ENCODE measurements around the gene STC2. TPM values are rescaled to one million over a fixed set of nuclear protein-coding genes. Genes with fewer than 3 reads are reported as not detected.

The STC2 gene
- polyA plus RNA-seq, 3 donors, result not detected

GRCh38 chr5:173289372-173289771 lies 38.8 kb downstream of the STC2 start:
- Histone ChIP-seq H3K36me3 (replicated peaks in 1 of 2; ENCODE audit: control insufficient read depth in 1 of 2, insufficient read depth in 2 of 2, low read length in 2 of 2) (no peaks in the 10 kb centered on the region), H3K79me2 (ENCODE audit: insufficient read depth, low read length) (no peaks in the 10 kb centered on the region), H4K20me1 (ENCODE audit: insufficient read depth, low read length) (no peaks in the 10 kb centered on the region), H3K27ac (ENCODE audit: low read depth in 1 of 2, low read length in 2 of 2) (no peak overlapping the region), H3K4me1 (ENCODE audit: control insufficient read depth in 1 of 2, insufficient read depth in 2 of 2, low read length in 2 of 2) (no peaks in the 10 kb centered on the region), H2AFZ (ENCODE audit: insufficient read depth, low read depth, low read length, poor library complexity, severe bottlenecking) (no peak overlapping the region), H3K9ac (ENCODE audit: insufficient read depth, low read length, poor library complexity, severe bottlenecking) (no peak overlapping the region), H3K27me3 (ENCODE audit: control insufficient read depth in 2 of 2, insufficient read depth in 2 of 2, low read length in 2 of 2) (peaks cover 15 to 61% of the 10 kb centered on the region in 2 donors), H3K4me2 (replicated peaks; ENCODE audit: extremely low read depth, low read length, poor library complexity, severe bottlenecking) (no peak overlapping the region), H3K9me3 (replicated peaks in 1 of 2; ENCODE audit: control insufficient read depth in 1 of 2, insufficient read depth in 1 of 2, low read length in 2 of 2) (no peaks in the 10 kb centered on the region), H3K4me3 (replicated peaks in 1 of 3; ENCODE audit: low read depth in 2 of 3, low read length in 3 of 3) (no peak overlapping the region)
- peaks cover 8% of the 10 kb centered on the region for H3K4me1 Mint-ChIP-seq
- no peak for TF ChIP-seq CTCF (IDR thresholded peaks at IDR 0.05)
- DNase-seq, result no peak
- H3K27me3 Mint-ChIP-seq (ENCODE audit: low read depth in 3 of 3), result peaks cover 54 to 72% (median 55%) of the 10 kb centered on the region in 3 donors
- H3K9me3 Mint-ChIP-seq, result peaks cover 2 to 7% (median 6%) of the 10 kb centered on the region in 7 donors
- intact Hi-C loops (cut with micrococcal nuclease), result no loop called here
- no peaks in the 10 kb centered on the region for H3K36me3 Mint-ChIP-seq
- no peak overlapping the region for H3K4me3 Mint-ChIP-seq
- WGBS (ENCODE audit: insufficient coverage), result 100% methylated on average over 2 of the region's 3 CpGs
- H3K27ac Mint-ChIP-seq, result peak overlapping the region in 1 of 7 donors; percentile 11

GRCh38 chr5:173288632-173289031 lies 39.6 kb downstream of the STC2 start:
- Histone ChIP-seq H3K27ac (ENCODE audit: low read depth in 1 of 2, low read length in 2 of 2) (no peak overlapping the region), H3K9ac (ENCODE audit: insufficient read depth, low read length, poor library complexity, severe bottlenecking) (no peak overlapping the region), H3K9me3 (replicated peaks in 1 of 2; ENCODE audit: control insufficient read depth in 1 of 2, insufficient read depth in 1 of 2, low read length in 2 of 2) (no peaks in the 10 kb centered on the region), H3K27me3 (ENCODE audit: control insufficient read depth in 2 of 2, insufficient read depth in 2 of 2, low read length in 2 of 2) (peaks cover 19 to 61% of the 10 kb centered on the region in 2 donors), H2AFZ (ENCODE audit: insufficient read depth, low read depth, low read length, poor library complexity, severe bottlenecking) (no peak overlapping the region), H3K36me3 (replicated peaks in 1 of 2; ENCODE audit: control insufficient read depth in 1 of 2, insufficient read depth in 2 of 2, low read length in 2 of 2) (no peaks in the 10 kb centered on the region), H3K79me2 (ENCODE audit: insufficient read depth, low read length) (no peaks in the 10 kb centered on the region), H3K4me2 (replicated peaks; ENCODE audit: extremely low read depth, low read length, poor library complexity, severe bottlenecking) (no peak overlapping the region), H4K20me1 (ENCODE audit: insufficient read depth, low read length) (no peaks in the 10 kb centered on the region), H3K4me1 (ENCODE audit: control insufficient read depth in 1 of 2, insufficient read depth in 2 of 2, low read length in 2 of 2) (peaks cover 0 to 3% of the 10 kb centered on the region in 2 donors), H3K4me3 (replicated peaks in 1 of 3; ENCODE audit: low read depth in 2 of 3, low read length in 3 of 3) (no peak overlapping the region)
- H3K4me3 Mint-ChIP-seq, result no peak overlapping the region
- peaks cover 1% of the 10 kb centered on the region for H3K4me1 Mint-ChIP-seq
- WGBS (ENCODE audit: insufficient coverage), result 78% methylated on average over 3 of the region's 4 CpGs
- H3K27ac Mint-ChIP-seq, result no peak overlapping the region
- TF ChIP-seq CTCF (IDR thresholded peaks at IDR 0.05), result no peak
- H3K36me3 Mint-ChIP-seq, result no peaks in the 10 kb centered on the region
- H3K9me3 Mint-ChIP-seq, result peaks cover 2 to 12% (median 6%) of the 10 kb centered on the region in 7 donors
- intact Hi-C loops (cut with micrococcal nuclease), result no loop called here
- H3K27me3 Mint-ChIP-seq (ENCODE audit: low read depth in 3 of 3), result peaks cover 53 to 72% (median 54%) of the 10 kb centered on the region in 3 donors
- DNase-seq, result no peak
